ENCODE results near the gene UPB1. TPM values are rescaled to one million over a fixed set of nuclear protein-coding genes. Genes with fewer than 3 reads are reported as not detected.

UPB1 gene
- total and polyA plus RNA-seq, 9 of the 15 experiments (the other 6 are each of a cell fraction or from before 2014, with no cell fraction given) = 0.06 to 0.11 TPM; not detected in 7

GRCh38 chr22:24536089-24536488 is 41.0 kb downstream of the UPB1 start (continued):
- TF ChIP-seq, protein P1, sequence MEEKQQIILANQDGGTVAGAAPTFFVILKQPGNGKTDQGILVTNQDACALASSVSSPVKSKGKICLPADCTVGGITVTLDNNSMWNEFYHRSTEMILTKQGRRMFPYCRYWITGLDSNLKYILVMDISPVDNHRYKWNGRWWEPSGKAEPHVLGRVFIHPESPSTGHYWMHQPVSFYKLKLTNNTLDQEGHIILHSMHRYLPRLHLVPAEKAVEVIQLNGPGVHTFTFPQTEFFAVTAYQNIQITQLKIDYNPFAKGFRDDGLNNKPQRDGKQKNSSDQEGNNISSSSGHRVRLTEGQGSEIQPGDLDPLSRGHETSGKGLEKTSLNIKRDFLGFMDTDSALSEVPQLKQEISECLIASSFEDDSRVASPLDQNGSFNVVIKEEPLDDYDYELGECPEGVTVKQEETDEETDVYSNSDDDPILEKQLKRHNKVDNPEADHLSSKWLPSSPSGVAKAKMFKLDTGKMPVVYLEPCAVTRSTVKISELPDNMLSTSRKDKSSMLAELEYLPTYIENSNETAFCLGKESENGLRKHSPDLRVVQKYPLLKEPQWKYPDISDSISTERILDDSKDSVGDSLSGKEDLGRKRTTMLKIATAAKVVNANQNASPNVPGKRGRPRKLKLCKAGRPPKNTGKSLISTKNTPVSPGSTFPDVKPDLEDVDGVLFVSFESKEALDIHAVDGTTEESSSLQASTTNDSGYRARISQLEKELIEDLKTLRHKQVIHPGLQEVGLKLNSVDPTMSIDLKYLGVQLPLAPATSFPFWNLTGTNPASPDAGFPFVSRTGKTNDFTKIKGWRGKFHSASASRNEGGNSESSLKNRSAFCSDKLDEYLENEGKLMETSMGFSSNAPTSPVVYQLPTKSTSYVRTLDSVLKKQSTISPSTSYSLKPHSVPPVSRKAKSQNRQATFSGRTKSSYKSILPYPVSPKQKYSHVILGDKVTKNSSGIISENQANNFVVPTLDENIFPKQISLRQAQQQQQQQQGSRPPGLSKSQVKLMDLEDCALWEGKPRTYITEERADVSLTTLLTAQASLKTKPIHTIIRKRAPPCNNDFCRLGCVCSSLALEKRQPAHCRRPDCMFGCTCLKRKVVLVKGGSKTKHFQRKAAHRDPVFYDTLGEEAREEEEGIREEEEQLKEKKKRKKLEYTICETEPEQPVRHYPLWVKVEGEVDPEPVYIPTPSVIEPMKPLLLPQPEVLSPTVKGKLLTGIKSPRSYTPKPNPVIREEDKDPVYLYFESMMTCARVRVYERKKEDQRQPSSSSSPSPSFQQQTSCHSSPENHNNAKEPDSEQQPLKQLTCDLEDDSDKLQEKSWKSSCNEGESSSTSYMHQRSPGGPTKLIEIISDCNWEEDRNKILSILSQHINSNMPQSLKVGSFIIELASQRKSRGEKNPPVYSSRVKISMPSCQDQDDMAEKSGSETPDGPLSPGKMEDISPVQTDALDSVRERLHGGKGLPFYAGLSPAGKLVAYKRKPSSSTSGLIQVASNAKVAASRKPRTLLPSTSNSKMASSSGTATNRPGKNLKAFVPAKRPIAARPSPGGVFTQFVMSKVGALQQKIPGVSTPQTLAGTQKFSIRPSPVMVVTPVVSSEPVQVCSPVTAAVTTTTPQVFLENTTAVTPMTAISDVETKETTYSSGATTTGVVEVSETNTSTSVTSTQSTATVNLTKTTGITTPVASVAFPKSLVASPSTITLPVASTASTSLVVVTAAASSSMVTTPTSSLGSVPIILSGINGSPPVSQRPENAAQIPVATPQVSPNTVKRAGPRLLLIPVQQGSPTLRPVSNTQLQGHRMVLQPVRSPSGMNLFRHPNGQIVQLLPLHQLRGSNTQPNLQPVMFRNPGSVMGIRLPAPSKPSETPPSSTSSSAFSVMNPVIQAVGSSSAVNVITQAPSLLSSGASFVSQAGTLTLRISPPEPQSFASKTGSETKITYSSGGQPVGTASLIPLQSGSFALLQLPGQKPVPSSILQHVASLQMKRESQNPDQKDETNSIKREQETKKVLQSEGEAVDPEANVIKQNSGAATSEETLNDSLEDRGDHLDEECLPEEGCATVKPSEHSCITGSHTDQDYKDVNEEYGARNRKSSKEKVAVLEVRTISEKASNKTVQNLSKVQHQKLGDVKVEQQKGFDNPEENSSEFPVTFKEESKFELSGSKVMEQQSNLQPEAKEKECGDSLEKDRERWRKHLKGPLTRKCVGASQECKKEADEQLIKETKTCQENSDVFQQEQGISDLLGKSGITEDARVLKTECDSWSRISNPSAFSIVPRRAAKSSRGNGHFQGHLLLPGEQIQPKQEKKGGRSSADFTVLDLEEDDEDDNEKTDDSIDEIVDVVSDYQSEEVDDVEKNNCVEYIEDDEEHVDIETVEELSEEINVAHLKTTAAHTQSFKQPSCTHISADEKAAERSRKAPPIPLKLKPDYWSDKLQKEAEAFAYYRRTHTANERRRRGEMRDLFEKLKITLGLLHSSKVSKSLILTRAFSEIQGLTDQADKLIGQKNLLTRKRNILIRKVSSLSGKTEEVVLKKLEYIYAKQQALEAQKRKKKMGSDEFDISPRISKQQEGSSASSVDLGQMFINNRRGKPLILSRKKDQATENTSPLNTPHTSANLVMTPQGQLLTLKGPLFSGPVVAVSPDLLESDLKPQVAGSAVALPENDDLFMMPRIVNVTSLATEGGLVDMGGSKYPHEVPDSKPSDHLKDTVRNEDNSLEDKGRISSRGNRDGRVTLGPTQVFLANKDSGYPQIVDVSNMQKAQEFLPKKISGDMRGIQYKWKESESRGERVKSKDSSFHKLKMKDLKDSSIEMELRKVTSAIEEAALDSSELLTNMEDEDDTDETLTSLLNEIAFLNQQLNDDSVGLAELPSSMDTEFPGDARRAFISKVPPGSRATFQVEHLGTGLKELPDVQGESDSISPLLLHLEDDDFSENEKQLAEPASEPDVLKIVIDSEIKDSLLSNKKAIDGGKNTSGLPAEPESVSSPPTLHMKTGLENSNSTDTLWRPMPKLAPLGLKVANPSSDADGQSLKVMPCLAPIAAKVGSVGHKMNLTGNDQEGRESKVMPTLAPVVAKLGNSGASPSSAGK (IDR thresholded peaks at IDR 0.05) = no peak

Measured in K562 (cell line).